Measurements from ENCODE around the gene SYNC.

The SYNC gene

DNA sequence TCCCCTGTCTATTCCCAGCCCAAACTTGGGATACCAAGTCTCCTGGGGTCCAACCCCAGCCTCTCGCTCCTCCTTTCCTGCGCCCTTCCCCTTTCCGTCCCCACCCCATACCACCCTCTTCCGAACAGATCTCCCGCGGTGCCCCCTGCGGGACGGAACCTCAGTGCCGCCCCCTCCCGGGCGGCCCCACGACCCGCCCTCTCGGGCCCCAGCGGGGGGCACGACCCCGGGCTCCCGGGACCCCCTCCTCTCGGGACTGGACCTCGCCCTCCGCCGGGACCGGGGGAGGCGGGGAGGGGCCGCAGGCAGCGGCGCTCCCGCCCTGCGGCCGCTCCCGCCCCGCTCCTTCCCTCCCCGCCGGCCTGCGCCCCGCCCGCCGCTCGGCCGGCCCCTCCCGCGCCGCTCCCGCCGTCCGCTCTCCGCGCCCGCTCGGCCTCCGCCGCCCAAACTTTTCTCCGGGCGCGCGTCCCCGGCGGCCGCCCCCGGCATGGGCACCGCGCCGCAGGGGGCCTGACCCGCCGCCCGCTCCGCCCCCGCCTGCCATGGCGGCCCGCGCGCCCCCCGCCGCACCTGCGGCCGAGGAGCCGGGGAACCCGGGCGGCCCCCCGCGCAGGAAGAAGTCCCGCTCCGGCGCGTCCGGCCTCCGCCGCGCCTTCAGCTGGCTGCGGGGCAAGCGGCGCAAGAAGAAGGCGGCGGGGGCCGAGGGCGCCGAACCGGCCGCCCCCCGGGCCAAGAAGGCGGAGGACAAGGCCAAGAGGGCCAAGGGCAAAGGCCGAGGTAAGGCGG lies 39.0 kb upstream of the SYNC start:
- TF ChIP-seq CTCF (IDR thresholded peaks at IDR 0.05; ENCODE audit: low read depth, low read length, missing control alignments): peak; percentile 40
- in situ Hi-C loops (cut with HindIII; ENCODE audit: low pct_ligation_motif_present, low sequenced_read_pairs): no loop called here
- Histone ChIP-seq H3K27me3 (replicated peaks) (no peaks in the 10 kb centered on the region), H3K4me3 (ENCODE audit: low read depth, low read length) (peak overlapping the region; percentile 48), H3K27ac (no peak overlapping the region), H3K36me3 (replicated peaks) (no peaks in the 10 kb centered on the region)
- no peak for DNase-seq

DNA sequence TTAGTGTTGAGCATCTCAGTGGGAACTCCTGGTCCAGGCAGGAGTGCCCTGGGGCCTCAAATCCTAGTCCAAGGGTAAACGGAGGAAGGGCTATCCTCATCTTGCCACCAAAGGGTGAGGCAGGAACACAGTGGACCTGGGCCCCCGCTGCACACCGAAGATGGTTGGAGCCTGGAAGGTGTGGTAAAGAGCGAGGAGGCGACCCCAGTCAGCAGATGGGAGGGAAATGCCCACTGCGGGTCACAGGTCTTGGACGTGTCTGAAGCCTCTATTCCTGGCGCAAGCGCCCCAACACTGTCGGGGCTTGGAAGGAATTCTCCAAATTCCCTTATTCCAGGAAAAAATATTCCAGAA lies 38.5 kb upstream of the SYNC start:
- peak overlapping the region; percentile 48 for H3K4me3 ChIP-seq (ENCODE audit: low read depth, low read length)
- in situ Hi-C loops (cut with HindIII; ENCODE audit: low pct_ligation_motif_present, low sequenced_read_pairs): no loop called here
- no peak for DNase-seq
- no peak overlapping the region for H3K27ac ChIP-seq
- no peaks in the 10 kb centered on the region for H3K27me3 ChIP-seq (replicated peaks)
- no peaks in the 10 kb centered on the region for H3K36me3 ChIP-seq (replicated peaks)
- TF ChIP-seq CTCF (IDR thresholded peaks at IDR 0.05; ENCODE audit: low read depth, low read length, missing control alignments): no peak

GRCh38 chr1:32736812-32737791 lies 34.5 kb upstream of the SYNC start:
- Histone ChIP-seq H3K4me3 (ENCODE audit: low read depth, low read length) (no peak overlapping the region), H3K36me3 (replicated peaks) (no peaks in the 10 kb centered on the region), H3K27ac (no peak overlapping the region), H3K27me3 (replicated peaks) (no peaks in the 10 kb centered on the region)
- in situ Hi-C loops (cut with HindIII; ENCODE audit: low pct_ligation_motif_present, low sequenced_read_pairs): no loop called here
- no peak for TF ChIP-seq CTCF (IDR thresholded peaks at IDR 0.05; ENCODE audit: low read depth, low read length, missing control alignments)
- no peak for DNase-seq

- Histone ChIP-seq H3K4me3 (ENCODE audit: low read depth, low read length) (no peak overlapping the region), H3K27ac (no peak overlapping the region), H3K27me3 (replicated peaks) (no peaks in the 10 kb centered on the region), H3K36me3 (replicated peaks) (no peaks in the 10 kb centered on the region)
- DNase-seq: peak; percentile 53
- in situ Hi-C loops (cut with HindIII; ENCODE audit: low pct_ligation_motif_present, low sequenced_read_pairs): no loop called here
- no peak for TF ChIP-seq CTCF (IDR thresholded peaks at IDR 0.05; ENCODE audit: low read depth, low read length, missing control alignments)
Measured at GRCh38 chr1:32733582-32734321, 31.2 kb upstream of the SYNC start.

DNA sequence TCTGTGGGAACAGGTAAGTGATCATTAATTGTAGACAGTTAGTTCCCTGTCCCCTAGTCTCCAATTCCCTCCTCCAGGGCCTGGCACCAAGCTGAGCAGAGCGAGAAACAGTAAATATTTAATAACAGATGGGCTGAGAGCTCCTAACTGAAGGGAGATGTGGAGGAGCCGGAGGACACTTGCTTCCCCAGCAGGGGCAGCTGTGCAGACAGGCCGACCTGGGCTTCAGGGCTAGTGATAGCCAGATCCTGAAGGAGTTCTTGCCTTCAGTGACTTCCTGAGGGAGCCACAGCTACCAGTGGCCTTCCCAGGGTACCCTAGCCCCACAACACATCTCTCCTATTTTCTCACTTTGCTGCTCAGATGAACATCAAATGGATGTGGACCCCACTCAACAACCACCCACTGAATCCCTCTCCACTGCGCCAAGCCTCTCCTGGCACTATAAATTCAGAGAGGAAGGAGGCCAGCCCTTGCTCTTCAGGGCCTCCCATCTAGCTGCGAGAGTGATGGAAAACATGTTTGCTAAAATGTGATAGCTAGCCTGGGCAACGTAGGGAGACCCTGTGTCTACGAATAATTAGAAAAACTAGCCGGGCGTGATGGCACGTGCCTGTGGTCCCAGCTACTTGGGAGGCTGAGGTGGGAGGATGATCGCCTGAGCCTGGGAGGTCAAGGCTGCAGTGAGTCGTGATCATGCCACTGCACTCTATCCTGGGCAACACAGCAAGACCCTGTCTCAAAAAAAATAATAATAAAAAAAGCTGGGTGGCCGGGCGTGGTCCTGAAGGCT lies 26.9 kb upstream of the SYNC start:
- Histone ChIP-seq H3K27ac (no peak overlapping the region), H3K4me3 (ENCODE audit: low read depth, low read length) (no peak overlapping the region), H3K36me3 (replicated peaks) (no peaks in the 10 kb centered on the region), H3K27me3 (replicated peaks) (no peaks in the 10 kb centered on the region)
- no peak for DNase-seq
- in situ Hi-C loops (cut with HindIII; ENCODE audit: low pct_ligation_motif_present, low sequenced_read_pairs): no loop called here
- peak; percentile 22 for TF ChIP-seq CTCF (IDR thresholded peaks at IDR 0.05; ENCODE audit: low read depth, low read length, missing control alignments)

All from brain microvascular endothelial cell (primary cell).